Smooth muscle cell (in vitro differentiated cells): ENCODE data around the gene SELENOP. TPM values are rescaled to one million over a fixed set of nuclear protein-coding genes. Genes with fewer than 3 reads are reported as not detected.
"Not testable (repeated sequence)": the region's sequence is repeated elsewhere in the genome, so short reads cannot be mapped to it uniquely, and the experiment has no call there.

Experiments used
- DNase-seq: peaks from one replicate; lab custom pipeline; 2025; ENCODE audit not compliant: unreplicated experiment; lab: John Stamatoyannopoulos, UW
- H2AFZ ChIP-seq: fragments of 200-600 bp; sonication (generic); 2 replicates; pipeline ENCODE4 v1.6.0; 2016; ENCODE audit warnings: antibody characterized with exemption, low read depth, mild to moderate bottlenecking
- H3F3A ChIP-seq: fragments of 200-600 bp; sonication (generic); 2 replicates; pipeline ENCODE4 v1.6.0; 2017; ENCODE audit warnings: antibody characterized with exemption, low read depth
- H3K27ac ChIP-seq: fragments of 200-600 bp; sonication (generic); 2 replicates; pipeline ENCODE4 v1.5.1; 2016; ENCODE audit warnings: low read depth, mild to moderate bottlenecking
- H3K27me3 ChIP-seq: fragments of 200-600 bp; sonication (generic); 2 replicates; pipeline ENCODE4 v1.6.1; 2016; ENCODE audit warnings: low read depth, mild to moderate bottlenecking
- H3K36me3 ChIP-seq: fragments of 200-600 bp; sonication (generic); 2 replicates; pipeline ENCODE4 v1.5.1; 2016; ENCODE audit warnings: low read depth
- H3K4me1 ChIP-seq: fragments of 200-600 bp; sonication (generic); 2 replicates; pipeline ENCODE4 v1.5.1; 2016; ENCODE audit warnings: low read depth
- H3K4me2 ChIP-seq: fragments of 200-600 bp; sonication (generic); 2 replicates; pipeline ENCODE4 v1.6.0; 2016; ENCODE audit warnings: mild to moderate bottlenecking
- H3K4me3 ChIP-seq: fragments of 200-600 bp; sonication (generic); 2 replicates; pipeline ENCODE4 v1.5.1; 2016; ENCODE audit warnings: mild to moderate bottlenecking
- H3K79me2 ChIP-seq: fragments of 200-600 bp; sonication (generic); 2 replicates; pipeline ENCODE4 v1.6.0; 2016; ENCODE audit warnings: low read depth, mild to moderate bottlenecking
- H3K9ac ChIP-seq: fragments of 200-600 bp; sonication (generic); 2 replicates; pipeline ENCODE4 v1.6.0; 2016; ENCODE audit warnings: low read depth
- H3K9me3 ChIP-seq: fragments of 200-600 bp; sonication (generic); replicated peaks from 2 replicates; pipeline ENCODE4 v1.5.1; 2016; ENCODE audit warnings: low read depth
- H4K20me1 ChIP-seq: fragments of 200-600 bp; sonication (generic); 2 replicates; pipeline ENCODE4 v1.6.0; 2016; ENCODE audit warnings: low read depth
- CTCF ChIP-seq: fragments of 200-600 bp; sonication (generic); IDR thresholded peaks from 2 replicates; pipeline ENCODE4 v1.5.1; 2017; ENCODE audit warnings: borderline replicate concordance, mild to moderate bottlenecking, antibody characterized with exemption; ENCODE audit not compliant: insufficient read depth, poor library complexity, severe bottlenecking
- WGBS: methylation state at CpG from one replicate; pipeline ENCODE4 v1.1.7; 2016; ENCODE audit warnings: low lambda C conversion rate; 5-methylcytosine and 5-hydroxymethylcytosine counted together
- polyA plus RNA-seq: library from polyadenylated mRNA; unstranded; fragments of >200 nt; fragmentation: Nextera tagmentation; extraction: Ambion mirVana; gene quantifications from 2 replicates; pipeline ENCODE4 v1.2.1, GENCODE V29; 2016
- total RNA-seq: library from RNA; depleted of rRNA; stranded (reverse); fragments of >200 nt; gene quantifications from 2 replicates; pipeline ENCODE4 v1.2.3, GENCODE V29; 2014

The SELENOP gene
- total and polyA plus RNA-seq, 2 experiments from 2014 or later, result 11.9 to 12.2 TPM

- Histone ChIP-seq H3K27me3 (no peaks in the 10 kb centered on the region), H3K4me3 (no peak overlapping the region), H3K4me1 (no peaks in the 10 kb centered on the region), H3K9ac (no peak overlapping the region), H3K9me3 (no peaks in the 10 kb centered on the region), H3K27ac (no peak overlapping the region), H3F3A (peaks cover 12% of the 10 kb centered on the region), H3K4me2 (no peak overlapping the region), H2AFZ (no peak overlapping the region), H4K20me1 (no peaks in the 10 kb centered on the region), H3K36me3 (no peaks in the 10 kb centered on the region), H3K79me2 (no peaks in the 10 kb centered on the region)
- no peak for TF ChIP-seq CTCF
- no peak for DNase-seq
- WGBS, result 89% methylated on average over 9 of the region's 9 CpGs
Measured at GRCh38 chr5:42825422-42826148, 13.9 kb upstream of the SELENOP start.

- no peak for DNase-seq
- H3K27ac ChIP-seq, result no peak overlapping the region
- no peaks in the 10 kb centered on the region for H3K36me3 ChIP-seq
- H3K4me3 ChIP-seq, result no peak overlapping the region
- TF ChIP-seq CTCF, result no peak
- no peak overlapping the region for H3K9ac ChIP-seq
- H3K4me1 ChIP-seq, result no peaks in the 10 kb centered on the region
- H3K4me2 ChIP-seq, result no peak overlapping the region
- WGBS, result 90% methylated on average over 7 of the region's 7 CpGs
- H3K79me2 ChIP-seq, result no peaks in the 10 kb centered on the region
- peaks cover 12% of the 10 kb centered on the region for H3F3A ChIP-seq
- H3K9me3 ChIP-seq, result no peaks in the 10 kb centered on the region
- no peak overlapping the region for H2AFZ ChIP-seq
- H4K20me1 ChIP-seq, result no peaks in the 10 kb centered on the region
- H3K27me3 ChIP-seq, result no peaks in the 10 kb centered on the region
Measured at GRCh38 chr5:42824347-42824976, 12.8 kb upstream of the SELENOP start.

DNA sequence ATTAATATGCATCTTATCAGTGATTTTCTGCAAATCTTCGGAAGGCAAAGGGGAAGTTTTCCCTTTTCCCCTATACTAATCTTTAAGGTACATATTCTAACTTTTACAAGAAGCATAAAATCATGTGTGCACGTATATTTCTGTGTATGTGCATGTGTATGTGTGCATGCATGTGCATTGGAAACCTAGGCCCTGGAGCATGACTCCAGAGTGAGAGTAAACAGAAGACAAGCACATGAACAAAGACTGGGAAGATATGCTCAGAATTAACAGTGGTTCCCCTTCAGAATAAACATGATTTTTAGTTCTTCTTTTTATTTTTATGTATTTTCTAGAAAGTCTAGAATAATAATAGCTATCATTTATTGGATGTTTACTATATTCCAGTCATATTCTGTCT is 10.9 kb upstream of the SELENOP start:
- Histone ChIP-seq H3F3A (peaks cover 7% of the 10 kb centered on the region), H3K4me1 (no peaks in the 10 kb centered on the region), H3K4me2 (no peak overlapping the region), H2AFZ (no peak overlapping the region), H3K36me3 (no peaks in the 10 kb centered on the region), H3K9ac (no peak overlapping the region), H3K79me2 (no peaks in the 10 kb centered on the region), H3K27ac (no peak overlapping the region), H3K4me3 (no peak overlapping the region), H4K20me1 (no peaks in the 10 kb centered on the region), H3K27me3 (no peaks in the 10 kb centered on the region), H3K9me3 (no peaks in the 10 kb centered on the region)
- no peak for DNase-seq
- no peak for TF ChIP-seq CTCF
- WGBS, result 85% methylated on average over 2 of the region's 2 CpGs

DNA sequence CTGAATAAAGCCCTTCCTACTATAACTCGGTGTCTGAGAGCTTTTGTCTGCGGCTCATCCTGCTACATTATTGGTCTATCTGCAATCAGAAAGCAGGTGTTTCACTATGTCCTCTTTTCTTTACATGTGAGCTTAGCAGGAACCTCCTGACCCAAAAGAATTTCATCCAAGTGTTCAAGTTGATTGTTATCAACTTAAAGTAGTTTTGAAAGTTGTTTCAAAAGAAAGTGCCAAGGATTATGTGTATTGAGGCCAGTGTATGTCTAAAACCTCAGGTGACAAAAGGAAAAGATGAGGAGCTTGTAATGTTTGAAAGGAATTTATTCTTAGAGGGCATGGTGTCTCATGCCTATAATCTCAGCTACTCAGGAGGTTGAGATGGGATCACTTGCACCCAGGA is 8.1 kb upstream of the SELENOP start:
- H3K9me3 ChIP-seq, result no peaks in the 10 kb centered on the region
- DNase-seq, result no peak
- H3K27me3 ChIP-seq, result no peaks in the 10 kb centered on the region
- no peak overlapping the region for H3K9ac ChIP-seq
- no peaks in the 10 kb centered on the region for H3K36me3 ChIP-seq
- H2AFZ ChIP-seq, result no peak overlapping the region
- no peaks in the 10 kb centered on the region for H4K20me1 ChIP-seq
- WGBS, result 82% methylated on average over 2 of the region's 2 CpGs
- H3K4me1 ChIP-seq, result no peaks in the 10 kb centered on the region
- no peak overlapping the region for H3K4me3 ChIP-seq
- no peak overlapping the region for H3K4me2 ChIP-seq
- no peak for TF ChIP-seq CTCF
- no peak overlapping the region for H3K27ac ChIP-seq
- H3F3A ChIP-seq, result no peaks in the 10 kb centered on the region
- no peaks in the 10 kb centered on the region for H3K79me2 ChIP-seq

GRCh38 chr5:42816546-42816945 is 4.9 kb upstream of the SELENOP start:
- H2AFZ ChIP-seq, H3K9me3 ChIP-seq, H3K4me3 ChIP-seq, H3K79me2 ChIP-seq, H3F3A ChIP-seq, H4K20me1 ChIP-seq, H3K9ac ChIP-seq, H3K27me3 ChIP-seq, H3K4me2 ChIP-seq, DNase-seq, H3K27ac ChIP-seq, H3K36me3 ChIP-seq: not testable (repeated sequence)
- H3K4me1 ChIP-seq, result peaks cover 23% of the 10 kb centered on the region
- WGBS, result 90% methylated on average over 2 of the region's 2 CpGs
